ENCODE results near the gene ANXA8L1.
"Not testable (repeated sequence)": the region's sequence is repeated elsewhere in the genome, so short reads cannot be mapped to it uniquely, and the experiment has no call there.

Gene ANXA8L1

GRCh38 chr10:46385858-46386257, 10.3 kb downstream of the ANXA8L1 start:
- H3K36me3 Mint-ChIP-seq (ENCODE audit: low read depth); H3K27ac Mint-ChIP-seq: not testable (repeated sequence)

GRCh38 chr10:46386694-46387093, 11.1 kb downstream of the ANXA8L1 start:
- not testable (repeated sequence) for H3K9me3 Mint-ChIP-seq, H3K27me3 Mint-ChIP-seq

More at GRCh38 chr10:46385858-46386257, 10.3 kb downstream of the ANXA8L1 start:
- not testable (repeated sequence) for H3K27me3 Mint-ChIP-seq; H3K4me1 Mint-ChIP-seq (ENCODE audit: low read depth); H3K4me3 Mint-ChIP-seq; H3K9me3 Mint-ChIP-seq

GRCh38 chr10:46387309-46387902, 11.8 kb downstream of the ANXA8L1 start:
- not testable (repeated sequence) for H3K4me3 Mint-ChIP-seq; H3K36me3 Mint-ChIP-seq (ENCODE audit: low read depth); H3K4me1 Mint-ChIP-seq (ENCODE audit: low read depth); H3K27ac Mint-ChIP-seq; H3K27me3 Mint-ChIP-seq; H3K9me3 Mint-ChIP-seq

More at GRCh38 chr10:46386694-46387093, 11.1 kb downstream of the ANXA8L1 start:
- H3K4me3 Mint-ChIP-seq; H3K4me1 Mint-ChIP-seq (ENCODE audit: low read depth); H3K36me3 Mint-ChIP-seq (ENCODE audit: low read depth); H3K27ac Mint-ChIP-seq: not testable (repeated sequence)

- H3K36me3 Mint-ChIP-seq (ENCODE audit: low read depth); H3K4me1 Mint-ChIP-seq (ENCODE audit: low read depth); H3K4me3 Mint-ChIP-seq; H3K27me3 Mint-ChIP-seq; H3K27ac Mint-ChIP-seq; H3K9me3 Mint-ChIP-seq: not testable (repeated sequence)
These were observed 15.8 kb downstream of the ANXA8L1 start for GRCh38 chr10:46391422-46391821.

GRCh38 chr10:46396441-46397279, 21.1 kb downstream of the ANXA8L1 start:
- H3K27ac Mint-ChIP-seq; H3K36me3 Mint-ChIP-seq (ENCODE audit: low read depth); H3K4me3 Mint-ChIP-seq; H3K4me1 Mint-ChIP-seq (ENCODE audit: low read depth); H3K9me3 Mint-ChIP-seq: not testable (repeated sequence)
- peaks cover 11% of the 10 kb centered on the region for H3K27me3 Mint-ChIP-seq

- not testable (repeated sequence) for H3K4me3 Mint-ChIP-seq; H3K27ac Mint-ChIP-seq; H3K4me1 Mint-ChIP-seq (ENCODE audit: low read depth); H3K9me3 Mint-ChIP-seq; H3K36me3 Mint-ChIP-seq (ENCODE audit: low read depth)
- peaks cover 11% of the 10 kb centered on the region for H3K27me3 Mint-ChIP-seq
These were observed 22.2 kb downstream of the ANXA8L1 start for GRCh38 chr10:46397767-46398166.

- Mint-ChIP-seq H3K4me3 (peak overlapping the region; percentile 32), H3K27me3 (peaks cover 11% of the 10 kb centered on the region)
- not testable (repeated sequence) for H3K27ac Mint-ChIP-seq; H3K9me3 Mint-ChIP-seq; H3K4me1 Mint-ChIP-seq (ENCODE audit: low read depth); H3K36me3 Mint-ChIP-seq (ENCODE audit: low read depth)
These were observed 22.8 kb downstream of the ANXA8L1 start for GRCh38 chr10:46398212-46398886.

GRCh38 chr10:46409556-46409955, 34.0 kb downstream of the ANXA8L1 start:
- H3K4me3 Mint-ChIP-seq; H3K27me3 Mint-ChIP-seq; H3K4me1 Mint-ChIP-seq (ENCODE audit: low read depth); H3K36me3 Mint-ChIP-seq (ENCODE audit: low read depth); H3K9me3 Mint-ChIP-seq; H3K27ac Mint-ChIP-seq: not testable (repeated sequence)

GRCh38 chr10:46411123-46411522, 35.5 kb downstream of the ANXA8L1 start:
- not testable (repeated sequence) for H3K27ac Mint-ChIP-seq; H3K4me1 Mint-ChIP-seq (ENCODE audit: low read depth); H3K9me3 Mint-ChIP-seq

GRCh38 chr10:46412665-46413064, 37.1 kb downstream of the ANXA8L1 start:
- H3K4me3 Mint-ChIP-seq; H3K27me3 Mint-ChIP-seq; H3K36me3 Mint-ChIP-seq (ENCODE audit: low read depth); H3K9me3 Mint-ChIP-seq; H3K27ac Mint-ChIP-seq; H3K4me1 Mint-ChIP-seq (ENCODE audit: low read depth): not testable (repeated sequence)

More at GRCh38 chr10:46411123-46411522, 35.5 kb downstream of the ANXA8L1 start:
- H3K27me3 Mint-ChIP-seq; H3K4me3 Mint-ChIP-seq; H3K36me3 Mint-ChIP-seq (ENCODE audit: low read depth): not testable (repeated sequence)

- H3K9me3 Mint-ChIP-seq; H3K4me3 Mint-ChIP-seq; H3K27ac Mint-ChIP-seq; H3K4me1 Mint-ChIP-seq (ENCODE audit: low read depth); H3K27me3 Mint-ChIP-seq; H3K36me3 Mint-ChIP-seq (ENCODE audit: low read depth): not testable (repeated sequence)
These were observed 39.7 kb downstream of the ANXA8L1 start for GRCh38 chr10:46415291-46415690.

- not testable (repeated sequence) for H3K4me3 Mint-ChIP-seq; H3K9me3 Mint-ChIP-seq; H3K36me3 Mint-ChIP-seq (ENCODE audit: low read depth); H3K4me1 Mint-ChIP-seq (ENCODE audit: low read depth); H3K27me3 Mint-ChIP-seq; H3K27ac Mint-ChIP-seq
These were observed 42.7 kb downstream of the ANXA8L1 start for GRCh38 chr10:46418283-46418682.

GRCh38 chr10:46419570-46420379, 44.2 kb downstream of the ANXA8L1 start:
- H3K9me3 Mint-ChIP-seq; H3K27ac Mint-ChIP-seq; H3K36me3 Mint-ChIP-seq (ENCODE audit: low read depth); H3K4me3 Mint-ChIP-seq; H3K4me1 Mint-ChIP-seq (ENCODE audit: low read depth); H3K27me3 Mint-ChIP-seq: not testable (repeated sequence)

- not testable (repeated sequence) for H3K4me1 Mint-ChIP-seq (ENCODE audit: low read depth); H3K27ac Mint-ChIP-seq; H3K36me3 Mint-ChIP-seq (ENCODE audit: low read depth); H3K9me3 Mint-ChIP-seq; H3K27me3 Mint-ChIP-seq; H3K4me3 Mint-ChIP-seq
These were observed 48.0 kb downstream of the ANXA8L1 start for GRCh38 chr10:46423550-46423949.

- not testable (repeated sequence) for H3K4me1 Mint-ChIP-seq (ENCODE audit: low read depth); H3K27me3 Mint-ChIP-seq; H3K36me3 Mint-ChIP-seq (ENCODE audit: low read depth); H3K4me3 Mint-ChIP-seq; H3K27ac Mint-ChIP-seq; H3K9me3 Mint-ChIP-seq
These were observed 65.4 kb downstream of the ANXA8L1 start for GRCh38 chr10:46440942-46441341.
